Endothelial cell of umbilical vein (primary cell): Measurements from ENCODE around the gene SLC23A2.

Experiments used
- CTCF ChIP-seq, 2 donors: IDR thresholded peaks; 1 replicate in 1 of 2; 2 replicates in 1 of 2; pipeline ENCODE4 v1.5.1; 2011; ENCODE audit warnings: low read length in 2 of 2, mild to moderate bottlenecking in 2 of 2, moderate library complexity in 2 of 2, control low read depth in 1 of 2, inconsistent platforms in 1 of 2, low read depth in 1 of 2; ENCODE audit not compliant: insufficient read depth in 1 of 2; ENCODE audit errors: extremely low read depth in 1 of 2
- EZH2 ChIP-seq: IDR thresholded peaks from 2 replicates; pipeline ENCODE4 v1.6.1; 2012; ENCODE audit warnings: borderline replicate concordance, low read depth, mild to moderate bottlenecking, moderate library complexity, low read length, inconsistent platforms; ENCODE audit not compliant: severe bottlenecking
- FOS ChIP-seq: IDR thresholded peaks from 2 replicates; pipeline ENCODE4 v1.6.1; 2011; ENCODE audit warnings: mild to moderate bottlenecking, low read length, moderate library complexity, borderline replicate concordance; ENCODE audit not compliant: insufficient read depth
- POLR2A ChIP-seq: IDR thresholded peaks from 2 replicates; pipeline ENCODE4 v1.6.1; 2012; ENCODE audit warnings: low read depth, mild to moderate bottlenecking, control low read depth, low read length
- POLR2AphosphoS5 ChIP-seq: IDR thresholded peaks from 2 replicates; pipeline ENCODE4 v1.6.1; 2012; ENCODE audit warnings: low read depth, mild to moderate bottlenecking, control low read depth, low read length, moderate library complexity; ENCODE audit not compliant: insufficient read depth
- TF ChIP-seq, protein P1 (sequence below): IDR thresholded peaks from 2 replicates; pipeline ENCODE4 v1.6.1; 2011; ENCODE audit not compliant: insufficient read depth, insufficient read length

- no peak for TF ChIP-seq EZH2
- TF ChIP-seq POLR2A = no peak
- TF ChIP-seq CTCF (IDR thresholded peaks at IDR 0.05; ENCODE audit: extremely low read depth in 1 of 2, insufficient read depth in 1 of 2, low read depth in 1 of 2, low read length in 2 of 2) = no peak
- TF ChIP-seq, protein P1, sequence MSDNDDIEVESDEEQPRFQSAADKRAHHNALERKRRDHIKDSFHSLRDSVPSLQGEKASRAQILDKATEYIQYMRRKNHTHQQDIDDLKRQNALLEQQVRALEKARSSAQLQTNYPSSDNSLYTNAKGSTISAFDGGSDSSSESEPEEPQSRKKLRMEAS = no peak
- TF ChIP-seq POLR2AphosphoS5 = no peak
- no peak for TF ChIP-seq FOS
Observed at GRCh38 chr20:4812641-4813075, 188.7 kb downstream of the SLC23A2 start.
